Stomach (tissue), 19 donors: Measurements from ENCODE around the gene LRRC4B. TPM values are rescaled to one million over a fixed set of nuclear protein-coding genes. Genes with fewer than 3 reads are reported as not detected.
"Not testable (repeated sequence)": the region's sequence is repeated elsewhere in the genome, so short reads cannot be mapped to it uniquely, and the experiment has no call there.

ENCODE experiments used
- DNase-seq, 2 donors: peaks; one replicate each; pipeline versions ENCODE4 v3.0.0 to v3.0.0-alpha.2; 2013 to 2019
- H3K27ac ChIP-seq, 5 donors: fragments of 200-600 bp in 4 of 5; sonication (generic) in 4 of 5; one replicate each; pipeline ENCODE4 v1.5.1; 2013 to 2019; ENCODE audit warnings: mild to moderate bottlenecking in 1 of 5, moderate library complexity in 1 of 5
- H3K27me3 ChIP-seq, 3 donors: fragments of 200-600 bp; sonication (generic); one replicate each; pipeline ENCODE4 v1.5.1; 2017 to 2019; ENCODE audit warnings: mixed run types in 1 of 3
- H3K36me3 ChIP-seq, 4 donors: fragments of 200-600 bp; sonication (generic); 1 replicate in 3 of 4; 2 replicates in 1 of 4; pipeline ENCODE4 v1.5.1; 2016 to 2019
- H3K4me1 ChIP-seq, 4 donors: fragments of 200-600 bp; sonication (generic); one replicate each; pipeline ENCODE4 v1.5.1; 2016 to 2019
- H3K4me3 ChIP-seq, 4 donors: fragments of 200-600 bp; sonication (generic) in 3 of 4; one replicate each; pipeline ENCODE4 v1.5.1; 2016 to 2019; ENCODE audit warnings: mild to moderate bottlenecking in 1 of 4
- H3K9me3 ChIP-seq, 4 donors: fragments of 200-600 bp; sonication (generic); one replicate each; pipeline ENCODE4 v1.5.1; 2016 to 2019
- EP300 ChIP-seq: sonication (generic); formaldehyde crosslinking; IDR thresholded peaks from one replicate; pipeline ENCODE4 v1.6.1; 2017; ENCODE audit warnings: antibody characterized with exemption
- POLR2A ChIP-seq, 4 donors: fragments of 450-650 bp; IDR thresholded peaks; one replicate each; pipeline ENCODE4 v1.6.1; 2016; ENCODE audit warnings: antibody characterized with exemption in 4 of 4, control low read depth in 2 of 4, mild to moderate bottlenecking in 1 of 4, moderate library complexity in 1 of 4
- POLR2AphosphoS5 ChIP-seq, 3 donors: sonication (generic); formaldehyde crosslinking; IDR thresholded peaks; one replicate each; pipeline ENCODE4 v1.6.1; 2016; ENCODE audit warnings: antibody characterized with exemption in 3 of 3
- WGBS, 5 donors: extraction: QIAGEN DNeasy Blood & Tissue Kit in 3 of 5; methylation state at CpG; one replicate each; pipeline versions ENCODE4 v1.1.5 to v1.1.7; 2013 to 2018; 5-methylcytosine and 5-hydroxymethylcytosine counted together
- intact Hi-C: fragments of 100-400 bp; cut with DNase I; formaldehyde crosslinking; loops from one replicate; pipeline ENCODE4 v1.15.1; 2023; ENCODE audit warnings: low total_unique reads
- long read RNA-seq, 10 donors: transcript quantifications; one replicate each; lab custom pipeline, GENCODE V29; 2026
- polyA plus RNA-seq, 3 donors: library from polyadenylated mRNA; stranded (reverse); fragments of 200-250 nt; gene quantifications; one replicate each; pipeline ENCODE4 v1.2.3, GENCODE V29; 2013
- total RNA-seq, 5 donors: library from RNA; depleted of rRNA; stranded (reverse); fragments of >200 nt; gene quantifications; one replicate each; pipeline versions ENCODE4 v1.1.0 to v1.2.3, GENCODE V29; 2014 to 2016
- TF ChIP-seq, protein P1 (sequence below), 7 experiments: fragments of 450-650 bp in 4 of 7; fragments of 200-600 bp in 3 of 7; sonication (generic) in 3 of 7; IDR thresholded peaks; one replicate each; pipeline ENCODE4 v1.5.1; 2016 to 2019; ENCODE audit warnings: antibody characterized with exemption in 7 of 7, control low read depth in 2 of 7, mild to moderate bottlenecking in 1 of 7
- donor health status: healthy with polysubstance abuse.
- donor health status: Bipolar disorder and iron deficiency.
- donor health status: healthy.

The LRRC4B gene
- total RNA-seq = 1 to 10 TPM in 3 of 5 donors, under 1 TPM in 1, not detected in 1; 0.45 to 4.4 (median 2.2) TPM
- 1 to 10 TPM; 1.2 to 1.5 (median 1.5) TPM for polyA plus RNA-seq
- long read RNA-seq, donor 1, partial matches to known transcripts = 0 of 2 reads
- long read RNA-seq, donor 1, other reads (novel, unspliced or antisense) = 0 of 2 reads
- long read RNA-seq, donor 2, partial matches to known transcripts = 0 of 1 reads
- long read RNA-seq, donor 2, other reads (novel, unspliced or antisense) = 0 of 1 reads
- long read RNA-seq, donor 3, partial matches to known transcripts = 0 of 3 reads
- long read RNA-seq, donor 3, other reads (novel, unspliced or antisense) = 0 of 3 reads
- long read RNA-seq, donor 4 = 0 reads
- long read RNA-seq, donor 5, transcript LRRC4B-201 (3 exons, 2,958 nt) = major isoform, 6 of 12 reads
- long read RNA-seq, donor 5, partial matches to known transcripts = 6 of 12 reads
- long read RNA-seq, donor 5, other reads (novel, unspliced or antisense) = 0 of 12 reads
- long read RNA-seq, donor 6, partial matches to known transcripts = 0 of 3 reads
- long read RNA-seq, donor 6, other reads (novel, unspliced or antisense) = 0 of 3 reads
- long read RNA-seq, donor 7, partial matches to known transcripts = 0 of 3 reads
- long read RNA-seq, donor 7, other reads (novel, unspliced or antisense) = 0 of 3 reads
- long read RNA-seq, donor 8 = 0 reads
- long read RNA-seq, donor 9, partial matches to known transcripts = 5 of 5 reads
- long read RNA-seq, donor 9, other reads (novel, unspliced or antisense) = 0 of 5 reads
- long read RNA-seq, donor 10 = 0 reads

GRCh38 chr19:50567882-50568727, at the start of gene LRRC4B:
LRRC4B (minus strand) TSS chr19:50568435; CDS start chr19:50548838, 19,597 bp downstream.
- peaks cover 21 to 89% (median 59%) of the 10 kb centered on the region in 3 donors for H3K27me3 ChIP-seq
- TF ChIP-seq, protein P1, sequence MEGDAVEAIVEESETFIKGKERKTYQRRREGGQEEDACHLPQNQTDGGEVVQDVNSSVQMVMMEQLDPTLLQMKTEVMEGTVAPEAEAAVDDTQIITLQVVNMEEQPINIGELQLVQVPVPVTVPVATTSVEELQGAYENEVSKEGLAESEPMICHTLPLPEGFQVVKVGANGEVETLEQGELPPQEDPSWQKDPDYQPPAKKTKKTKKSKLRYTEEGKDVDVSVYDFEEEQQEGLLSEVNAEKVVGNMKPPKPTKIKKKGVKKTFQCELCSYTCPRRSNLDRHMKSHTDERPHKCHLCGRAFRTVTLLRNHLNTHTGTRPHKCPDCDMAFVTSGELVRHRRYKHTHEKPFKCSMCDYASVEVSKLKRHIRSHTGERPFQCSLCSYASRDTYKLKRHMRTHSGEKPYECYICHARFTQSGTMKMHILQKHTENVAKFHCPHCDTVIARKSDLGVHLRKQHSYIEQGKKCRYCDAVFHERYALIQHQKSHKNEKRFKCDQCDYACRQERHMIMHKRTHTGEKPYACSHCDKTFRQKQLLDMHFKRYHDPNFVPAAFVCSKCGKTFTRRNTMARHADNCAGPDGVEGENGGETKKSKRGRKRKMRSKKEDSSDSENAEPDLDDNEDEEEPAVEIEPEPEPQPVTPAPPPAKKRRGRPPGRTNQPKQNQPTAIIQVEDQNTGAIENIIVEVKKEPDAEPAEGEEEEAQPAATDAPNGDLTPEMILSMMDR (IDR thresholded peaks at IDR 0.05) = no peak
- TF ChIP-seq POLR2AphosphoS5 (IDR thresholded peaks at IDR 0.05) = no peak
- TF ChIP-seq EP300 = no peak
- H3K27ac ChIP-seq = no peak within 1 kb of the TSS
- peaks cover 5 to 23% (median 17%) of the 10 kb centered on the region in 4 donors for H3K4me1 ChIP-seq
- intact Hi-C loops = no loop called here
- 1 to 4% (median 3%) methylated on average over 29 to 65 of the region's 65 CpGs for WGBS, 5 donors
- no peaks in the 10 kb centered on the region for H3K9me3 ChIP-seq
- DNase-seq = peak in 1 of 2 donors; percentile 84
- peak within 1 kb of the TSS; percentile 36 to 45 (median 44) for H3K4me3 ChIP-seq
- no peaks in the 10 kb centered on the region for H3K36me3 ChIP-seq

DNA sequence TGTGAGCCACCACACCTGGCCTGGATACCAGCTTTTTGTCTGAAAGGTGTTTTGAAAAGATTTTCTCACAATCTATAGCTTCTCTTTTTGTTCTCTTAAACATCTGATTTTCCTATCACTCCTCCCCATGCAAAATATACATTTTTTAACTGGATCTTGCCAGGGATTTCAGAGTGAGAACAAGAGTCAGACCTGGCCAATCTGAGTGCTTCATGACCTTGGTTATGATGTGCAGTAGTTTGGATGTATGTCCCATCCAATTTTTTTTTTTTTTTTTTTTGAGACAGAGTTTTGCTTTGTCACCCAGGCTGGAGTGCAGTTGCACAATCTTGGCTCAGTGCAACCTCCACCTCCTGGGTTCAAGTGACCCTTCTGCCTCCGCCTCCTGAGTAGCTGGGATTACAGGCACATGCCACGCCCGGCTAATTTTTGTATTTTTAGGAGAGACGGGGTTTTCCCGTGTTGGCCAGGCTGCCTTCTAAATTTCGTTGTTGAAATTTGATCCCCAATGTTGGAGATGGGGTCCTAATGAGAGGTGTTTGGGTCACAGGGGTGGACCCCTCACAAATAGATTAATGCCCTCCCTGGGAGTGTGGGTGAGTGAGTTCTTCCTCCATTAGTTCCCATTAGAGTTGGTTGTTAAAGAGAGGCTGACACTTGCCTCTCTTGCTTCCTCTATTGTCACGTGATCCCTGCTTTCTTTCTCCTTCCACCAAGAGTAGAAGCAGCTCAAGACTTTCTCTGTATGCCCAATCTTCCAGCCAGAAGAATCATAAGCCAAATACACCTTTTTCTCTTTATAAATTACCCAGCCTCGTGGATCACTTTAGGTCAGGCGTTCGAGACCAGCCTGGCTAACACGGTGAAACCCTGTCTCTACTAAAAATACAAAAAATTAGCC, 44.5 kb upstream of the LRRC4B start:
- H3K27ac ChIP-seq, intact Hi-C loops, H3K9me3 ChIP-seq, DNase-seq, H3K4me3 ChIP-seq, H3K36me3 ChIP-seq, H3K4me1 ChIP-seq: not testable (repeated sequence)
- WGBS, 5 donors = 75 to 83% (median 83%) methylated on average over 8 to 11 of the region's 11 CpGs
- peaks cover 0 to 42% (median 7%) of the 10 kb centered on the region in 3 donors for H3K27me3 ChIP-seq

- H3K4me1 ChIP-seq = peaks cover 0 to 7% (median 0%) of the 10 kb centered on the region in 4 donors
- H3K4me3 ChIP-seq = no peak overlapping the region
- intact Hi-C loops = no loop called here
- H3K9me3 ChIP-seq = peaks cover 0 to 14% (median 9%) of the 10 kb centered on the region in 4 donors
- no peak overlapping the region for H3K27ac ChIP-seq
- peaks cover 0 to 65% (median 10%) of the 10 kb centered on the region in 3 donors for H3K27me3 ChIP-seq
- no peak for TF ChIP-seq POLR2AphosphoS5 (IDR thresholded peaks at IDR 0.05)
- no peak for TF ChIP-seq EP300
- 13 to 23% (median 20%) methylated on average over 43 to 56 of the region's 56 CpGs for WGBS, 5 donors
- peak; percentile 42 to 93 for DNase-seq
- no peaks in the 10 kb centered on the region for H3K36me3 ChIP-seq
Observed at GRCh38 chr19:50607874-50608785, 39.9 kb upstream of the LRRC4B start.

DNA sequence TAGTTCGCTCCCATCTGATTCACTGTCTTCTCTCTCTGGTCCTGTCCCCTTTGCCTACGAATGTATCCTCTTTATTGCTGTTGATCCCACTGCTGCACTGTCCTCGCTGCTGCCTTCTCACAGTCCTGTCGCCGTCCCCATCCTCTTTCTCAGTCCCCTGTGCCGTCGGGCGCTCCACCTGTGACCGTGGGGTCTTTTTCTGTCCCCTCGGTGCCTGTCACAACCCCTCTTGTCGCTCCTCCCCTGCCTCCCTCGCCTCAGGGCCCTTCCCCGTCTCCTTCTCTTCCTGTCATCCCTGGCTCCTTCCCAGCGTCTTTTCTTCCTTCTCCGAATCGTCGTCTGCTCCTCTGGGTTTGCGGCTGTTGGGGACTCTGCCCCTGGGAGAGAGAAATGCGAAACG, 39.2 kb upstream of the LRRC4B start:
- intact Hi-C loops = no loop called here
- WGBS, 5 donors = 57 to 80% (median 70%) methylated on average over 18 to 20 of the region's 20 CpGs
- DNase-seq = no peak
- Histone ChIP-seq H3K4me1 (peaks cover 0 to 7% (median 0%) of the 10 kb centered on the region in 4 donors), H3K4me3 (no peak overlapping the region), H3K27ac (no peak overlapping the region), H3K27me3 (peaks cover 0 to 67% (median 14%) of the 10 kb centered on the region in 3 donors), H3K36me3 (no peaks in the 10 kb centered on the region), H3K9me3 (peaks cover 0 to 14% (median 9%) of the 10 kb centered on the region in 4 donors)
- no peak for TF ChIP-seq EP300
- no peak for TF ChIP-seq POLR2A (IDR thresholded peaks at IDR 0.05)
- TF ChIP-seq, protein P1 (IDR thresholded peaks at IDR 0.05) = no peak
- no peak for TF ChIP-seq POLR2AphosphoS5 (IDR thresholded peaks at IDR 0.05)

DNA sequence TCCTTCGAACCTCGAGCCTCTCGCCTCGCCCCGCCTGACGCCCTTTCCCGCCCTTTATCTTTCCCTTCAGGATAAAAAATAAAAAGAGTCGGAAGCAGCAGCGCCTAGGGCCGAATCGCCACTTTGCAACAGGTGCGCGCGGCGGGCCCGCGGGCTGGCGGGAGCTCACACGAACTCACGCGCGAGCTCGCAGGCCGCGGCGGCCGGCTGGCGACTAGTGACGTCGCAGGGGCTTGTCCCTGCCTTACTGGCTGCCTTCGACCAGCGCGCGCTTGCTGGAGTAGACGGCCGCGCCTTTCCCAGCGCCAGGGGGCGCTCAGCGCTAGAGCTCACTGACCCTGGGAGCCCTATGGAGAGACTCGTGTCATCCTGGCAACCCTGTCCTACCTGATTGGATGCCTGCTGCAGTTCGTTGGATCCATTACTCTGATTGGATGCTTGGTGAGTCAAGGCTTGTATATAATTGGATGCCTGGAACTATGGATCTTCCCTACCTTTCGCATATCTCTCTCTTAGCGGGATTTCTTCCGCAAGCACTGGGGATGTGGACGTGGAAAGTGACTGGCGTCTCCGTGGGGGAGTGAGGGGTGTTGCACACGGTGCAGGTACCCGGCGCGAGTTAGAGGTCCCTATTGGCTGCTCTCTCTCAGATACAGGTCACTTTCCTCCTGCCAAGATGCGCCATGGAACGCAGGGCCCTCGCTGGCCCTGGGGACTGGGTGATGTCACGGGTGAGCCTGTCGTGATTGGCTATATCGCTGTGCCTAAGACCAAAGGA, 38.0 kb upstream of the LRRC4B start:
- H3K4me3 ChIP-seq, H3K36me3 ChIP-seq, H3K4me1 ChIP-seq, H3K27ac ChIP-seq, intact Hi-C loops: not testable (repeated sequence)
- peak in 1 of 2 donors; percentile 10 for DNase-seq
- WGBS, 5 donors = 39 to 64% (median 46%) methylated on average over 15 to 47 of the region's 58 CpGs
- peaks cover 0 to 14% (median 9%) of the 10 kb centered on the region in 4 donors for H3K9me3 ChIP-seq
- H3K27me3 ChIP-seq = peaks cover 0 to 69% (median 20%) of the 10 kb centered on the region in 3 donors

GRCh38 chr19:50604264-50605073, 36.2 kb upstream of the LRRC4B start:
- intact Hi-C loops, DNase-seq, H3K4me3 ChIP-seq, H3K27ac ChIP-seq, H3K4me1 ChIP-seq, H3K36me3 ChIP-seq: not testable (repeated sequence)
- peaks cover 0 to 14% (median 9%) of the 10 kb centered on the region in 4 donors for H3K9me3 ChIP-seq
- H3K27me3 ChIP-seq = peaks cover 0 to 79% (median 20%) of the 10 kb centered on the region in 3 donors
- WGBS, 5 donors = 47 to 70% (median 58%) methylated on average over 26 to 46 of the region's 56 CpGs; no CpG with 5 or more reads in 1 of the 5 donors
